ENCODE data around the gene AJM1. TPM values are rescaled to one million over a fixed set of nuclear protein-coding genes. Genes with fewer than 3 reads are reported as not detected.
A peak's percentile ranks its signal among the peaks of the same experiment; 100 is the strongest.

AJM1 gene
- polyA plus RNA-seq, 1 donor from 2014 or later: 1.5 TPM

- H3K4me3 ChIP-seq (ENCODE audit: low read length): no peak within 1 kb of the TSS
- H4K20me1 ChIP-seq (ENCODE audit: insufficient read depth): no peaks in the 10 kb centered on the region
- TF ChIP-seq POLR2AphosphoS5 (IDR thresholded peaks at IDR 0.05): peak; percentile 5
- TF ChIP-seq SMC3 (conservative IDR thresholded peaks at IDR 0.05; ENCODE audit: poor library complexity): no peak
- H3K36me3 ChIP-seq (ENCODE audit: insufficient read depth, low read length): no peaks in the 10 kb centered on the region
- H2AFZ ChIP-seq (ENCODE audit: low read depth, low read length): no peak within 1 kb of the TSS
- no peaks in the 10 kb centered on the region for H3K27me3 ChIP-seq (ENCODE audit: insufficient read depth, low read depth, low read length)
- H3K4me2 ChIP-seq (ENCODE audit: low read length): no peak within 1 kb of the TSS
- no peak within 1 kb of the TSS for H3K9ac ChIP-seq (ENCODE audit: low read length)
- H3F3A ChIP-seq (ENCODE audit: insufficient read depth, low read length, poor library complexity, severe bottlenecking): no peaks in the 10 kb centered on the region
- no peaks in the 10 kb centered on the region for H3K79me2 ChIP-seq (replicated peaks; ENCODE audit: insufficient read depth, low read length)
- no peak within 1 kb of the TSS for H3K27ac ChIP-seq (ENCODE audit: low read length)
- no peaks in the 10 kb centered on the region for H3K9me2 ChIP-seq (ENCODE audit: insufficient read depth, low read length)
- no peaks in the 10 kb centered on the region for H3K9me3 ChIP-seq (ENCODE audit: low read length)
Observed at GRCh38 chr9:136851941-136852663, 9.8 kb downstream of the AJM1 start, which contains the start of gene MAMDC4. Gene MAMDC4, plus strand, starts transcription at chr9:136852346. Its CDS starts 71 bp downstream, at chr9:136852417.

DNA sequence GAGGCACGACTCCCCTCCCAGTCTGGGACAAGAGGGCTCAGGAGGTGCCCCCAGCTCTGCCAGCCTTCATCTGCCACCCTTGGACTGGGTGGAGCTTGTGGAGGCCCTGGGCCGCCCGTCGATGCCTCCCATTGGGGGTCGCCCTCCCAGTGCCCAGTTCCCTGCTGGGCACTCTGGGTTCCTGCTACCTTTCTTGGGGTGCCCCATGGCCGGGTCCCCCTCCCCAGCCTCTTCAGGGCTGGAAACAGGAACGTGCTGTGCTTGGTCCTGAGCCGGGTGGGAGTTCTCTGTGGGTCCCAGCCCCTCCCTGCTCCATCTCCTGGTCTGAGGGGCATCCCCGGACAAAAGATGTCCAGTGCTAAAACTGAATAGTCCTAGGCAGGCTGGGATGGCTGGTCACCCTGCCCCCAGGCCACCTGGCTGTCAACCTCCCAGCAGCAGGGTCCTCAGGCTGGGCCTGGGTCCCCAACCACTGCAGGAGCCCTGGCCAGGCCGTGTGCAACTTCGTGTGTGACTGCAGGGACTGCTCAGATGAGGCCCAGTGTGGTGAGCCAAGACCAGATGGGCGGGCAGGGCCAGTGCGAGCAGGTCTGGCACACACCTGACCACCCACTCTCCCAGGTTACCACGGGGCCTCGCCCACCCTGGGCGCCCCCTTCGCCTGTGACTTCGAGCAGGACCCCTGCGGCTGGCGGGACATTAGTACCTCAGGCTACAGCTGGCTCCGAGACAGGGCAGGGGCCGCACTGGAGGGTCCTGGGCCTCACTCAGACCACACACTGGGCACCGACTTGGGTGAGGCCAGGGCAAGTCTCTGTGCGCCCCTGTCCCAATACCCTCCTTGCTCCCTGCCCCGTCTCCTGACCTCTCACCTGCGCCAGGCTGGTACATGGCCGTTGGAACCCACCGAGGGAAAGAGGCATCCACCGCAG, 10.7 kb downstream of the AJM1 start:
- H3F3A ChIP-seq (ENCODE audit: insufficient read depth, low read length, poor library complexity, severe bottlenecking): no peaks in the 10 kb centered on the region
- H3K79me2 ChIP-seq (replicated peaks; ENCODE audit: insufficient read depth, low read length): no peaks in the 10 kb centered on the region
- H3K4me3 ChIP-seq (ENCODE audit: low read length): no peak overlapping the region
- H4K20me1 ChIP-seq (ENCODE audit: insufficient read depth): no peaks in the 10 kb centered on the region
- no peak overlapping the region for H3K4me2 ChIP-seq (ENCODE audit: low read length)
- H3K27ac ChIP-seq (ENCODE audit: low read length): no peak overlapping the region
- no peak overlapping the region for H2AFZ ChIP-seq (ENCODE audit: low read depth, low read length)
- H3K9me3 ChIP-seq (ENCODE audit: low read length): no peaks in the 10 kb centered on the region
- no peak overlapping the region for H3K9ac ChIP-seq (ENCODE audit: low read length)
- no peaks in the 10 kb centered on the region for H3K27me3 ChIP-seq (ENCODE audit: insufficient read depth, low read depth, low read length)
- TF ChIP-seq, protein P1, sequence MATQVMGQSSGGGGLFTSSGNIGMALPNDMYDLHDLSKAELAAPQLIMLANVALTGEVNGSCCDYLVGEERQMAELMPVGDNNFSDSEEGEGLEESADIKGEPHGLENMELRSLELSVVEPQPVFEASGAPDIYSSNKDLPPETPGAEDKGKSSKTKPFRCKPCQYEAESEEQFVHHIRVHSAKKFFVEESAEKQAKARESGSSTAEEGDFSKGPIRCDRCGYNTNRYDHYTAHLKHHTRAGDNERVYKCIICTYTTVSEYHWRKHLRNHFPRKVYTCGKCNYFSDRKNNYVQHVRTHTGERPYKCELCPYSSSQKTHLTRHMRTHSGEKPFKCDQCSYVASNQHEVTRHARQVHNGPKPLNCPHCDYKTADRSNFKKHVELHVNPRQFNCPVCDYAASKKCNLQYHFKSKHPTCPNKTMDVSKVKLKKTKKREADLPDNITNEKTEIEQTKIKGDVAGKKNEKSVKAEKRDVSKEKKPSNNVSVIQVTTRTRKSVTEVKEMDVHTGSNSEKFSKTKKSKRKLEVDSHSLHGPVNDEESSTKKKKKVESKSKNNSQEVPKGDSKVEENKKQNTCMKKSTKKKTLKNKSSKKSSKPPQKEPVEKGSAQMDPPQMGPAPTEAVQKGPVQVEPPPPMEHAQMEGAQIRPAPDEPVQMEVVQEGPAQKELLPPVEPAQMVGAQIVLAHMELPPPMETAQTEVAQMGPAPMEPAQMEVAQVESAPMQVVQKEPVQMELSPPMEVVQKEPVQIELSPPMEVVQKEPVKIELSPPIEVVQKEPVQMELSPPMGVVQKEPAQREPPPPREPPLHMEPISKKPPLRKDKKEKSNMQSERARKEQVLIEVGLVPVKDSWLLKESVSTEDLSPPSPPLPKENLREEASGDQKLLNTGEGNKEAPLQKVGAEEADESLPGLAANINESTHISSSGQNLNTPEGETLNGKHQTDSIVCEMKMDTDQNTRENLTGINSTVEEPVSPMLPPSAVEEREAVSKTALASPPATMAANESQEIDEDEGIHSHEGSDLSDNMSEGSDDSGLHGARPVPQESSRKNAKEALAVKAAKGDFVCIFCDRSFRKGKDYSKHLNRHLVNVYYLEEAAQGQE (IDR thresholded peaks at IDR 0.05; ENCODE audit: borderline replicate concordance): no peak
- no peak for TF ChIP-seq MXI1 (conservative IDR thresholded peaks at IDR 0.05; ENCODE audit: poor library complexity, severe bottlenecking)
- no peak for TF ChIP-seq RAD21 (conservative IDR thresholded peaks at IDR 0.05)
- no peak for TF ChIP-seq POLR2AphosphoS5 (IDR thresholded peaks at IDR 0.05)
- no peak for TF ChIP-seq SMC3 (conservative IDR thresholded peaks at IDR 0.05; ENCODE audit: poor library complexity)
- no peak for TF ChIP-seq EZH2 (IDR thresholded peaks at IDR 0.05; ENCODE audit: borderline replicate concordance, insufficient read depth, low read length, poor library complexity, severe bottlenecking)
- TF ChIP-seq, protein P2, sequence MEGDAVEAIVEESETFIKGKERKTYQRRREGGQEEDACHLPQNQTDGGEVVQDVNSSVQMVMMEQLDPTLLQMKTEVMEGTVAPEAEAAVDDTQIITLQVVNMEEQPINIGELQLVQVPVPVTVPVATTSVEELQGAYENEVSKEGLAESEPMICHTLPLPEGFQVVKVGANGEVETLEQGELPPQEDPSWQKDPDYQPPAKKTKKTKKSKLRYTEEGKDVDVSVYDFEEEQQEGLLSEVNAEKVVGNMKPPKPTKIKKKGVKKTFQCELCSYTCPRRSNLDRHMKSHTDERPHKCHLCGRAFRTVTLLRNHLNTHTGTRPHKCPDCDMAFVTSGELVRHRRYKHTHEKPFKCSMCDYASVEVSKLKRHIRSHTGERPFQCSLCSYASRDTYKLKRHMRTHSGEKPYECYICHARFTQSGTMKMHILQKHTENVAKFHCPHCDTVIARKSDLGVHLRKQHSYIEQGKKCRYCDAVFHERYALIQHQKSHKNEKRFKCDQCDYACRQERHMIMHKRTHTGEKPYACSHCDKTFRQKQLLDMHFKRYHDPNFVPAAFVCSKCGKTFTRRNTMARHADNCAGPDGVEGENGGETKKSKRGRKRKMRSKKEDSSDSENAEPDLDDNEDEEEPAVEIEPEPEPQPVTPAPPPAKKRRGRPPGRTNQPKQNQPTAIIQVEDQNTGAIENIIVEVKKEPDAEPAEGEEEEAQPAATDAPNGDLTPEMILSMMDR (IDR thresholded peaks at IDR 0.05; ENCODE audit: poor library complexity, severe bottlenecking): no peak
- TF ChIP-seq EP300 (conservative IDR thresholded peaks at IDR 0.05; ENCODE audit: poor library complexity, severe bottlenecking): no peak
- TF ChIP-seq TAF1 (IDR thresholded peaks at IDR 0.05; ENCODE audit: low read depth): no peak
- no peaks in the 10 kb centered on the region for H3K9me2 ChIP-seq (ENCODE audit: insufficient read depth, low read length)
- H3K36me3 ChIP-seq (ENCODE audit: insufficient read depth, low read length): no peaks in the 10 kb centered on the region
